Globus pallidus (tissue), 1 donor: Measurements from ENCODE around the gene CCDC134.
"Not testable (repeated sequence)": the region's sequence is repeated elsewhere in the genome, so short reads cannot be mapped to it uniquely, and the experiment has no call there.

Experiments
- DNase-seq: peaks from one replicate; pipeline ENCODE4 v3.0.0-alpha.2; 2015; ENCODE audit warnings: low spot score

CCDC134 gene

GRCh38 chr22:41823797-41824196 is 23.3 kb downstream of the CCDC134 start:
- DNase-seq = no peak

- no peak for DNase-seq
Measured at GRCh38 chr22:41825376-41825775, 24.9 kb downstream of the CCDC134 start.

- DNase-seq = no peak
Measured at GRCh38 chr22:41826021-41826420, 25.5 kb downstream of the CCDC134 start.

GRCh38 chr22:41826430-41827383 is 26.2 kb downstream of the CCDC134 start:
- no peak for DNase-seq

- DNase-seq = no peak
Measured at GRCh38 chr22:41827671-41828070, 27.2 kb downstream of the CCDC134 start.

GRCh38 chr22:41828516-41828915 is 28.0 kb downstream of the CCDC134 start:
- DNase-seq = no peak

- no peak for DNase-seq
Measured at GRCh38 chr22:41830174-41830573, 29.7 kb downstream of the CCDC134 start.

- no peak for DNase-seq
Measured at GRCh38 chr22:41831383-41831782, 30.9 kb downstream of the CCDC134 start.

GRCh38 chr22:41831828-41832552 is 31.5 kb downstream of the CCDC134 start:
- DNase-seq = no peak

- peak; percentile 100 for DNase-seq
Measured at GRCh38 chr22:41832553-41833368, 32.3 kb downstream of the CCDC134 start, which contains the start of gene SREBF2. TSS of gene SREBF2 (plus strand) at chr22:41833105. CDS start at chr22:41833271, 166 bp downstream.

- peak; percentile 52 for DNase-seq
Measured at GRCh38 chr22:41833369-41834004, 33.0 kb downstream of the CCDC134 start.

GRCh38 chr22:41834005-41834944 is 33.8 kb downstream of the CCDC134 start:
- DNase-seq = no peak

- not testable (repeated sequence) for DNase-seq
Measured at GRCh38 chr22:41835462-41835861, 35.0 kb downstream of the CCDC134 start.

GRCh38 chr22:41836551-41836950 is 36.1 kb downstream of the CCDC134 start:
- no peak for DNase-seq

- no peak for DNase-seq
Measured at GRCh38 chr22:41838842-41839618, 38.6 kb downstream of the CCDC134 start.

- DNase-seq = no peak
Measured at GRCh38 chr22:41840216-41840615, 39.7 kb downstream of the CCDC134 start.

GRCh38 chr22:41841085-41841712 is 40.7 kb downstream of the CCDC134 start:
- no peak for DNase-seq

GRCh38 chr22:41842996-41843970 is 42.8 kb downstream of the CCDC134 start:
- no peak for DNase-seq
